ENCODE measurements around the gene IQCK.

IQCK gene

DNA sequence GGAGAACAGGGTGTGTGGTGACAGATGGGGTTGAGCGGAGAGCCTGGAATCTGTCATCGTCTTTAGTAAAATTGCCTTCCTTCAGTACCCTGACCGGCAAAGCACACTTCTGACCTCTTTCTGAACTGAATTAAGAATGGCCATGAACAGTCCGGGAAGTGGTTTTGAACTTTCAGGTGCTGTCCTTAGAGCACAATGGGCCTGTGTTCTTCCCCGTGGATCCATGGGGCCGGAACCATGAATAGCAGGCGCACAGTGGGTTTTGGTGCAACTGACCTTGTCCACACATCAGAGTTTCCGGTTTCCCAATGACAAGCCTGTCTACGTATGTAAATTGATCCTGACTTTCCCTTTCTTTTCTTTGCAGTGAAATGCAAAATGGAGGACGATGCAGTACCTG is 138.0 kb downstream of the IQCK start:
- Histone ChIP-seq H3K27me3 (no peaks in the 10 kb centered on the region), H3K4me1 (ENCODE audit: control insufficient read depth in 1 of 2, insufficient read depth in 1 of 2, low read depth in 1 of 2, low read length in 1 of 2) (no peaks in the 10 kb centered on the region), H3K27ac (no peak overlapping the region), H3K9me3 (no peaks in the 10 kb centered on the region), H3K4me3 (ENCODE audit: low read depth in 1 of 2, low read length in 1 of 2) (no peak overlapping the region), H3K36me3 (no peaks in the 10 kb centered on the region)
- TF ChIP-seq, protein P1, sequence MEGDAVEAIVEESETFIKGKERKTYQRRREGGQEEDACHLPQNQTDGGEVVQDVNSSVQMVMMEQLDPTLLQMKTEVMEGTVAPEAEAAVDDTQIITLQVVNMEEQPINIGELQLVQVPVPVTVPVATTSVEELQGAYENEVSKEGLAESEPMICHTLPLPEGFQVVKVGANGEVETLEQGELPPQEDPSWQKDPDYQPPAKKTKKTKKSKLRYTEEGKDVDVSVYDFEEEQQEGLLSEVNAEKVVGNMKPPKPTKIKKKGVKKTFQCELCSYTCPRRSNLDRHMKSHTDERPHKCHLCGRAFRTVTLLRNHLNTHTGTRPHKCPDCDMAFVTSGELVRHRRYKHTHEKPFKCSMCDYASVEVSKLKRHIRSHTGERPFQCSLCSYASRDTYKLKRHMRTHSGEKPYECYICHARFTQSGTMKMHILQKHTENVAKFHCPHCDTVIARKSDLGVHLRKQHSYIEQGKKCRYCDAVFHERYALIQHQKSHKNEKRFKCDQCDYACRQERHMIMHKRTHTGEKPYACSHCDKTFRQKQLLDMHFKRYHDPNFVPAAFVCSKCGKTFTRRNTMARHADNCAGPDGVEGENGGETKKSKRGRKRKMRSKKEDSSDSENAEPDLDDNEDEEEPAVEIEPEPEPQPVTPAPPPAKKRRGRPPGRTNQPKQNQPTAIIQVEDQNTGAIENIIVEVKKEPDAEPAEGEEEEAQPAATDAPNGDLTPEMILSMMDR (IDR thresholded peaks at IDR 0.05) = no peak

DNA sequence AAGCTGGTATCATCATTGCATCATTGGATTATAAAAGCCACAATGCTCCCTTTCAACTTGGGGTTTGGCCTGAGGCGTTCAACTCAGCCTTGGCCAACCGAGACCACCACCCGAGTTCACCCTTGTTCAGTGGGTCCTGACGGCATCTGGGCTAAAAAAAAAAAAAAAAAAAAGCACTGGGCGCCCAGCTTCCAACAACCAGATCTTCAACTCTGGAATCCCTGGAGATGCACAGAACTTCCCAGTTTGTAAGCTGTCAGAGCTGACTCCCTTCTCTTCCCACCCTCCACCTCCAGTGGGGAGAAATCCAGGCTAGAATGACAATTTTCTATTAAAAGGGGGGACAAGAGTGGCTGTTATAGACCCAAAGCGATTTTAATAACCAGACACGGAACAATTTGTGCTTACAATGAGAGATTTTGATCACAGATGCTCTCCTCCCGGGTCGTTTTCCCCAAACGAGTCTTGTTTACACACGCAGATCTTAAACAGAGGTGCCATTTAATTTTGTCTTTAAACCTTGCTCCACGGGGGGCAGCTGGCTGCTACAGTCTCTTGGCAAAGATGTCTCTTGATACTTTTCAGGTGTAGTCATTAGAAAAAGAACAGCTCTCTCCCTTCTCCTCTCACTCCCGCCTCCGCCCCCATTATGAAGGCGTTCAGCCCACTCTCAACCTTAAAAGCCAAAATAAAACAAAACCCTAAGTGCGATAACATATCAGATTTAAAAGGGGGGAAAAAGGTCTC is 139.7 kb downstream of the IQCK start:
- H3K36me3 ChIP-seq = no peaks in the 10 kb centered on the region
- H3K4me1 ChIP-seq (ENCODE audit: control insufficient read depth in 1 of 2, insufficient read depth in 1 of 2, low read depth in 1 of 2, low read length in 1 of 2) = no peaks in the 10 kb centered on the region
- no peak overlapping the region for H3K27ac ChIP-seq
- no peak overlapping the region for H3K4me3 ChIP-seq (ENCODE audit: low read depth in 1 of 2, low read length in 1 of 2)
- TF ChIP-seq, protein P1 (IDR thresholded peaks at IDR 0.05) = no peak
- no peaks in the 10 kb centered on the region for H3K27me3 ChIP-seq
- no peaks in the 10 kb centered on the region for H3K9me3 ChIP-seq

DNA sequence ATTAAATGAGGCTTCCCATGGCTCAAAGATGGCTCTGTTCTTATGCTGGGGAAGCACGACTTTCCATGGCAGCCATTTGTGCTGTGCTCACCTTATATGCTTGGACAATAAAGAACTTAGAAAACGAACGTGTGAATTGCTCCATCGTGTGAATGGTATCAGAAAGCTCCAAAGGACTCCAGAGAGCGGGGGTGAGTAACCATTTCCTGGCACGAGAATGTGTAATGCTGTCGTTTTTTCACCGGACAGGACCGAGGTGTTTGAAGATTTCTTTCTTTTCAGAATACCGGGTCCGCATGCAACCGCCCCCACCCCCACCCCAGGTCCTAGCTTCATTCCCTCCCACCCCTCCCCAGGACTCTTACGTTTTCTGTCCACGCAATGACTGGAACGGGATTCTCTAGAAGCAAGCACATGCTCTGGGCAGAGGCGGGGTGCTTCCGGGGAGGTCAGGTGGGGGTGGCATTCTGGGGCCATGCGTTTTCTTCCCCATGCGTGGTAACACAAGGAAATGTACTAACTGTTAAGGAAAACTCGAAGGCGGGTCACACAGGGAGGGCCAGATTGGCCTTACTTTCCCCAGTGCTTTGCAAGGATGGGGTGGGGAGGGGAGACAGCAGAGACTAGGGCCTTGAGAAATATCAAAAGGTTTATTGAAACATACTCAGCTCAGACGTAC is 140.4 kb downstream of the IQCK start:
- Histone ChIP-seq H3K4me1 (ENCODE audit: control insufficient read depth in 1 of 2, insufficient read depth in 1 of 2, low read depth in 1 of 2, low read length in 1 of 2) (no peaks in the 10 kb centered on the region), H3K9me3 (no peaks in the 10 kb centered on the region), H3K36me3 (no peaks in the 10 kb centered on the region), H3K4me3 (ENCODE audit: low read depth in 1 of 2, low read length in 1 of 2) (no peak overlapping the region), H3K27me3 (no peaks in the 10 kb centered on the region), H3K27ac (no peak overlapping the region)
- TF ChIP-seq, protein P1 (IDR thresholded peaks at IDR 0.05) = no peak

DNA sequence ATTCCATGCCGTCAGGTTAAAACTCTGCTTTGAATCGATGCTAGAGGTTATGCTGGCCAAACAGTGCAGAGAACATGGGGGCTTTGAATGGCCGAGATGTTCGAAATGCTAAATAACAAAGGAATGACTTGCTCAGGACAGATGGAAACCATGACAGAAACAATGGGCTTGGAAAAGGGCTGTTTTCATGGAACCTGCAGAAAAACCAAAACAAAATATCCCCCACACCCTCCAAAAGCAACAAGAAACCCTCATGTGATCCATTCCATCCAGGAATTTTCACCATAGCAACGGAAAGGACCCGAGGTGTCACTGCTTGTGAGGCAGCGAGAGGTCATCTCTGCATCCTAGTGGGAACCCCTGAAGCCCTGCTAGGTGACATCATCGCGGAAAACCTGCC is 141.1 kb downstream of the IQCK start:
- H3K27ac ChIP-seq = no peak overlapping the region
- no peaks in the 10 kb centered on the region for H3K9me3 ChIP-seq
- TF ChIP-seq, protein P1 (IDR thresholded peaks at IDR 0.05) = no peak
- no peaks in the 10 kb centered on the region for H3K27me3 ChIP-seq
- H3K36me3 ChIP-seq = no peaks in the 10 kb centered on the region
- H3K4me3 ChIP-seq (ENCODE audit: low read depth in 1 of 2, low read length in 1 of 2) = no peak overlapping the region
- no peaks in the 10 kb centered on the region for H3K4me1 ChIP-seq (ENCODE audit: control insufficient read depth in 1 of 2, insufficient read depth in 1 of 2, low read depth in 1 of 2, low read length in 1 of 2)

DNA sequence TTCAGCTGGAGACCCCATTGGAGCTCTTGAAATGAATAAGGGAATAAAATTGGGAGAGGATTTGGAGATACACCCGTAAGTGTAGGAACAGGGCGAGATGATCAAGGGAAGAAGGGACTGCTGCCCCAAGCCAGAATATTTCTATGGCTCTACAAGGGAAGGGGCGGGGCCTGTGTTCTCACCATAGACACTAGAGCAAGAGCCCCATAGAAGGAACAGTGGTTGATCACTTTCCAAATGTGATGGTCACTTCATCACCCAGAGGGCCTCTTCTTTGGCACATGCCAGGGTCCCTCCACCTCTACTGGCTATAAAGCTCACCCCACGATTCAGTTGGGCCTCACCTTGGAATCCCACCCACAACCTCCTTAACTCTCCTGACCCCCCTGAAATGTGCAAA is 141.5 kb downstream of the IQCK start:
- Histone ChIP-seq H3K27ac (no peak overlapping the region), H3K27me3 (no peaks in the 10 kb centered on the region), H3K36me3 (no peaks in the 10 kb centered on the region), H3K9me3 (no peaks in the 10 kb centered on the region), H3K4me3 (ENCODE audit: low read depth in 1 of 2, low read length in 1 of 2) (no peak overlapping the region), H3K4me1 (ENCODE audit: control insufficient read depth in 1 of 2, insufficient read depth in 1 of 2, low read depth in 1 of 2, low read length in 1 of 2) (no peaks in the 10 kb centered on the region)
- TF ChIP-seq, protein P1 (IDR thresholded peaks at IDR 0.05) = no peak

All from neutrophil (primary cell).